Astrocyte of the hippocampus (primary cell): ENCODE results near the gene CLRN1.

Source experiments
- DNase-seq: peaks from one replicate; pipeline ENCODE4 v3.0.0; 2011; ENCODE audit warnings: low read depth, low spot score

Gene CLRN1

DNA sequence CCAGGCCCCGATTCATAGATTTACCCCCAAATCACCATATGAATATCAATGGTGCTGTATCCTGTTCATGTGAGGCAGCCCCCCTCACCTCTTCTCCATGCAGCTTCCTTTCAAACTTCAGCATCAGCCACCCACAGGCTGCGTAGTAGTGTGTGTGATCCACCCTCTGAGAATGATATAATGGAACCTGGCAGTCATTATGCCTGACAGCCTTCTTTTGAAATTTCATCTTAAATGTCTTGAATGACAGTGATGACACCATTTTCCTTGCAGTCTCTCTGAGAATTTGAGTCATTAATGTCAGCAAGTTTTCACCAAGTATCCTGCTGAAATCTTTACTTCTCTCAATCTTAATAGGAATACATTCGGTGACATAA is 3.5 kb upstream of the CLRN1 start:
- DNase-seq = no peak

DNA sequence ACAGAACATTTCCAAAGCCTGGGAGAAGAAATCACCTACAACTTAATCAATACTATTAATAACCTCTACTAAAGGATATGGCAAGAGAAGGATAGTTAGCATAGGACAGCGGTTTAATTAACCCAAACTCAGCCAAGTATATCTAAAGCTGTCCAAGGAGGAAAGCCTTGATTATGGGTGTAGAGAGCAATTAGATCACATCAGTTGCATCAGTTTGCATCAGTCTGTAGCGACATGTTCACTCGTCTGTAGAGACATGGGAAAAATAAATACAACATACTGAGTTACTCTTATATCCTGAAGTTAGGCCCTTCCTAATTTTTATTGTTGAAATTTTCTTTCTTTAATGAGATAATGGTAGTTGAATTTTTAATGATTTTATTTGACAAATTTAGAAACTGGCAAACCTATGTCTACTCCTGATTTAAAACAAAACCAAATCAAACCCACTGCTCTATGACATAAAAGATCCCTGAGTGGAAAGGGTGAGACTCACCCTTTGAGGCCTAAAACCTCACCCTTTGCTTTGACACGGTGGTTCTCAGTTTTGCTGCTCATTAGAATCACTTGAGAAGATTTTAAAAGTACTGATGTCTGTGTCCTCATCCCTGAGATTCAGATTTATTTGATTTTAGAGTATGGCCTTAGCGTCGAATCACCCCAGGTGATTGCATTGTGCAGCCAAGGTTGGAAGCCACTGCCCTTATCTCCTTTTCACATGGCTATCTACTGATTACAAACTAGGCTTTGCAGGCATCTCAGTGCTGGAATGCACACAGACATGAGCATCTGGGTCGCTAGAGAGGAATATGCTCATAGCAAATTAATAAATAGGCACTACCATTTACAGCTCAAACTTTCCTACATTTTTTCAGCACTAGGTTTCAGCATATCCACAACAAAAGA is 2.8 kb upstream of the CLRN1 start:
- DNase-seq = no peak

DNA sequence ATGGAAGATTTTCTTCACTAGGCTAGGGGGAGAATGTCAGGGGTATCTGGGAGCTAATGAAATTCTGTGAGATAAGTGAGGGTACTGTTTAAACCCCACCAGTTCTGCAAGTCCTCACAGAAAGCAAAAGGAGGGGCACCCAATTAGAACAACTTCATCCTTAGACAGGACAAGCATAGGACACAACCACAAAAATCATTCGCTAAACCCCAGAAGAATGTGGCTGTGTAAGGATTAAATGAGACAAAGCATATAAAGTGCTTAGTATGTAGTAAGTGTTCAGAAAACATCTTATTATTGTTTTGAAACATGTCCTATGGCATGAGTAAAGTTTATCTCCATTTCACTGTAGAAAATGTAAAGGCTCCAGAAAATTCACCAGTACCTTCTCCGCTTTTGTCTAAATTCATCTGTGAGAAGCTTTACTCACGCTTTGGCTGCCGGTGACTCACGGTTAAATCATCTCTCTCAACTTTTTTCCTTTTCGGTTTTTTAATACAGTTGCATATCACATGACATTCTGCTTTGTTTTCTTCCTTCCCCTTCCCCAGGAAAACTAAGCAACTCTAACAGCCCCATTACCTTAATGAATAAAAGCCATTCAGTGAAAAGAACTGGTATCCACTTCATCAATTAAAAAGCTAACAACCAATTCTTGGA is 1.7 kb downstream of the CLRN1 start:
- peak; percentile 88 for DNase-seq

DNA sequence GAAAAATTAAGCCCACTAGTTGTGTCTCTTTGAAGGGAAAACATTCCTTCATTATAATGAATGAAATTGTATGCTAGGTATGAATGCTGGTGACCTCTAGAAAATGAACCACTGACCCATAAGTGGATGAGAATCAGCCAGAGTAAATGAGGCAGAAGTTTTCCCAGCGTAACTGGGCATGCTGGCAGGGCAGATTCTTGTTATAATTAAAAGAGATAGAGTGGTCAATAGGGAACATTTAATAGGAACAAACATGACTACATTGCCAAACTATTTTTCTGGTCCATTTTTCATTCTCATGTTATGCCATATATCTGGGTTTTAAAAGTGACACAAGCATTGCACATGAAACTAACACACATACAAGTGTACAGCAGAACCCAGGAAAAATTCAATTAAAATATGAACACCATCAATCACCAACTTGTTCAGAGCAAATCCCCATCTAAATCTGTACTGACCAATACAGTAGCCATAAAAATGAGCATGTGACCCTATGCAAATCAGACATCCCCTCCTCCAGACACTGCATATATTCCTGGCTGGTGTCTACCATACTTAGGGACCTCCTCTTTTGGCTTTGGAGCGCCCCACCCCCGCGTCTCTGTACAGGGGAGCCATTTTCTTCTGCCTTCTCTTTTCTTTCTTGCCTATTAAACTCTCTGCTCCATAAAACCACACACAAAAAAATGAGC is 4.0 kb downstream of the CLRN1 start:
- DNase-seq = peak; percentile 53

DNA sequence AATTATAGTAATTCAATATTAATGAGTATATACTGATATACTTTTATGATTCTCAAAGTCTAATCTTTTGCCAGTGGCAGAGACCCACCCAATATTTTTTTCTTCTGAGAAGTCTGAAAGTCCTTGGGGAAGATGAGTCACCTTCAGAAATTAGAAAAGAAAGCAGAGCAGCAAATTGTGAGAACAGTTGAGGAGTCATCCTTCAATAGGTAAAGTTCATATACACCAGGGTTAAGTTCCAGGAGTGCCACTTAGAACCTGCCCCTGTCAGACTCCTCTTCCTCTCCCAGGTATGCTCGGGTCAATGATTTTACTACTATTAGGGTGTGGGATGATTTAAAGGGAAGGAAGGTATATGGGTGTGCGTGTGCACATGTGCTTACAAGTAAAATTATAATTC is 7.1 kb downstream of the CLRN1 start:
- DNase-seq = no peak

DNA sequence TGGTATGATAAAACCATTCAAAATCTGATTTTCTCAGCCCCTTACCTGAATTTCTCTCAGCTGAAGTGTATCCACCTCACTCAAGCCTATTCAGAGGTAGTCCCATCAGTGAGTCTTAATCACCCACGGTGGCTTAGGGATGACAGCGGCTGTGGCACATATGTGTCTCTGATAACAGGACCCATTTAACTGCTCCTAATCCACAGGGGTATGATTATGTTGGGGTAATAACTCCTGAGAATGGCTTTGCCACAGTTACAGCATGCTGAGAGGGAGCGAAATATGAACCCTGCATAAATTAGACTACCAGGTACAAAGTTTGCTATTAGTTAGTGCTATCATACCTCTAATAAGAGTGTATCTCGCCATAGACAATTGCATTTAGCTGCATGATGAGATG is 10.6 kb downstream of the CLRN1 start:
- DNase-seq = no peak

DNA sequence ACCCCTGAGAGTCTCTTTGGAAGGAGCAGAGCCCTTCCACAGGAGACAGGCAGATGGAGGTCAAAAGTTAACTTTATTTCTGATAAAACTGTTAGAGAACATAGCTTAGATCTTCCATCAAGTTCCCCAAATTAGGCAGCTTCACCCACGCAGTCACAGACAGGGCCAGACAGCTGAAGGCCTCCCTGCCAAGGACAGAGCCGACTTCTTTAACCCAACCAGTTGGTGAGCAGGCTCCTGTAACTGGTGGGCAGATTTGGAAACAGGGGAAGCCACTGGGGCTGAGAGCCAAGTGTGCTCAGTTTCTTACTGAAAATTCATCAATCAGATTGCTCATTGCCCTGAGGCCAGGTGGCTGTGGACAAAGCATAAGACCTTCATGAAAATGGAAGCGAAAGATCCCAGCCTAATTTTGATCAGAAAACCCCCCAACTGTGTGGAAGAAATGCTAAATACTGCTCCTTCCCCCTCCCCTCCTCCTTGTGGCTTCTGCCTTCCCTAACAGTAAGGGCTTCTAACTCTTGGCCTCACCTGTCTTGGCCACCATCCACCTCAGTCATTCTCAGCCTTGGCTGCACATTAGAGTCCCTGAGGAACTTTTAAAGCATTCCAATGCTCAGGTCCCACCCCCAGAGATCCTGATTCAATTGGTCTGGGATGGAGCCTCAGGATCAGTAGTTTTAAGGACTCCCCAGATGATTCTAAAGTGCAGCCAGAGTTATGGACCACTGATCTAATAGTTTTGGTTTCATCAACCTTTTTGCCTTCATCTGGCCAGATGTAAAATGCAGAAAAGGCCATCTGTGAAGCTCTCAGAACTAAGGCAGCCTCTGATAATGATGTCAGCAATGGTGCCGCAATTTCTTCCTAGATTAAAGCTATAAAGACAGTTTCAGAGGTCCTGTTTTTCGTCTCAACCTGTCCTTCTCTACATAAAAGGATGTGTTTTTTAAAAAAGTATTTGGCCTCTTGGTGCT is 11.5 kb downstream of the CLRN1 start:
- DNase-seq = no peak

DNA sequence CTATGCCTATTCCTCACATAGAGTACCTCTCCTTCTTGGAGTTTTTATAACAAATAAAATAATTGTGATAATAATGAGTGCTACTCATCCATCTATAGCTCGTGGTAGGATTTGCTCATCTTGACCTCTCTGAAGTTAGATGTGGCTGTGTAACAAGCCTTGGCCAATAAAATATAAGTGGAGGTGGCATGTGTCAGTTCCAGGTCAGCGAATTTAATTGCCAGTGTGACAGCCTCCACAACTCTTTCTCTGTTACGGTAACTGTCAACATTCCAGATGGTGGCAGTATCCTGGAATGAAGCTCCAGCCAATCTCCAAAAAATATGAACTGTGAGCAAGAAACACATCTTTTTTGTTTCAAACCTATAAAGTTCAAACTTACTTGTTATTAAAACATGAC is 13.8 kb downstream of the CLRN1 start:
- DNase-seq = no peak

DNA sequence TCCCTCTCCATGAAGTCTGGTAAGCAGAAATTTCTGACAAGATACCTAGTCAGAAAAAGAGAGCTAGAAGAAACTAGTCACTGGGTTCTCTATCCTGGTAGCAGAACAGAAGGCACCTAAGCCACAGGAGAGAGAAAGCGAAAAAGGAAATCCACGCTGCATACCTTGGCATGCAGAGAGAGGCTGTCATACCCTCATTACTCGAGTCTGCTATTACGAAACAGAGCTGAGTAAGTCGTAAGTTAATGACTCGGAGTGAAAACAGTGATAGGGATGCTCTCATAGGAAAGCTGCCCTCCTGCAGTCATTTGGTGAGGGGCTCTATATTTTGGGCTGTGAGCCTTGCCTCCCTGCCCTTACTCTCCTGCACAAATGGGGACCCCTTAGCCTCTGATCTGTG is 16.2 kb downstream of the CLRN1 start:
- DNase-seq = peak; percentile 67

DNA sequence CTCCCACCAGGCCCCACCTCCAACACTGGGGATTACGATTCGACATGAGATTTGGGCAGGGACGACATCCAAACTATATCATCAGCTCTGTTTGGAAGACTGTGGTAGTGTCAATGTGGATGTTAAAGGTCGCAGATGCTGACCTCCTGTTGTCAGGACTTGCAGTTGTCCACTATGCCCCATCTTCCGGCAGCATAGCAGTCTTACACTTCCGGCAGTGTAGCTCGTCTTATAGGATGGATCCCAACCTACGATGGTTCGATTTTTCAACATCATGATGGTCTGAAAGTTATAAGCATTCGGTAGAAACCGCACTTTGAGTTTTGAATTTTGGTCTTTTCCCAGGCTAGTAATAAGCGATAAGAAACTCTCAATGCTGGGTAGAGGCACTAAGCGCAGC is 20.6 kb downstream of the CLRN1 start:
- DNase-seq = no peak

DNA sequence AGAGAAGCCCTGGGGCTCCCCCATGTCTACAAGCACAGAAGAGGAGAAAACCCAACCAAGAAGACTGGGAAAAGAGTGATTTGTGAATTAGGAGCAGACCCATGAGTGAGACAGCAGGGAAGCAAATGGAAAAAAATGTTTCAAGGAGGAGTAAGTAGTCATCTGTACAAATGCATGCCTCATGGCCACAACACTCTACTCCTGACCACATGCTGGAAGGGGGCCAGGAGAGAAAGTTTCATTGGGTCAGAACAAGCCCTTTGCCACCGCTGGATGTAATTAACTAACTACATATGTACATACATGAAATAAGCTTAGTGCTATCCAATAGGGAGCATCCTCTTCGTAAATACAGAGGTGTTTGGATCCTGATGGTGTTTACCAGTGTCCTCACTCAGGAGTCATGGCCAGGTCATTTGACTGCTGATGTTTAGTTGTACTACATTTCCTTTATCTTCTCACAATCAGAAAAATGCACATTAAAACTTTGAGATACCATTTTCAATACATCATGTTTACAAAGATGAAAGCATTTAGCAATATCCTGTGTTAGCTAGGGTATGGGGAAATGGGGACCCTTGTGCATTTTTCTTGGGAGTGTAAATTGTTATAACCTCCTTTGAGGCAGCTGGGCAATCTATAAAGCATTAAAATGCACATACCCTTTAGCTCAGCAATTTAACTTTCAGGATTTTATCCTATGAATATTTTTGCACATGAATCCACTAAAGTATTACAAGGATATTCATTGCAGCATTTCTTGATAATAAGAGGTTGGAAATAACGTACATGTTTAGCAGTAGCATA is 27.1 kb downstream of the CLRN1 start:
- DNase-seq = peak; percentile 92

DNA sequence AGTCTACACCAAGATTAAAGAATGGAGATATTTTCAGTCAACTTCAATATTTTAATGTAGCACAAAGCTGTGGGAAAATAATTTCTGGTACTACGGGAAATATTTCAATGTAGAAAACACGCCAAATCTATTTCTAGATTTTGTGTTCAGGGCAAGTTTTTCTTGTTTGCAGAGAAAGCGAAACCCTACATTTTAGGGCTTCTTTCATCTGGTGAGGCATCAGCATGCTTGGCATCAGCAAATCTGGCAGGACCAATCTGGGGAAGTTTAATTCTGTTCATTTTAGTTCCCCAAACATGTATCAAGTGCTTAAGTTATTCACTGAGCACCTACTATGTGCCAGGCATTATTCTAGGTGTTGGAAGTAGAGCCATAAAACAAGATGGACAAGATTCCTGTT is 30.3 kb downstream of the CLRN1 start:
- no peak for DNase-seq

DNA sequence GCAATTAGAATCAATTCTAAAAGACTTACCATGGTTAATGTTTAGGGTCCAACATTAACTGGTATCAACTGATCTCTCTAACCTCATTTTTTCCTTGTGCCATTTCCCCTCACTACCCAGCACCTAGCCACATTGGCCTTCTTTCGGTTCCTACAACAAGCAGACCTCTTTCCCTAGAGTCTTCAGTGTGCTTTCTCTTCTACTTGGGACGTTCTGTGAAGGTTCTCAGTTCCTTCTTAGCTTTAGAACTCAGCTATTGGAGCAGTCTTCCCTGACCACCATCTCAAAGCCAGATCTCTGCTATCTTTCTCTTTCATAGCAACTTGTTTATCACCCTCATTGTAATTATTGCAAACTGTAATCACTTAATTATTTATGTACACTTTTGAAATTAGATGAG is 35.8 kb downstream of the CLRN1 start:
- no peak for DNase-seq

DNA sequence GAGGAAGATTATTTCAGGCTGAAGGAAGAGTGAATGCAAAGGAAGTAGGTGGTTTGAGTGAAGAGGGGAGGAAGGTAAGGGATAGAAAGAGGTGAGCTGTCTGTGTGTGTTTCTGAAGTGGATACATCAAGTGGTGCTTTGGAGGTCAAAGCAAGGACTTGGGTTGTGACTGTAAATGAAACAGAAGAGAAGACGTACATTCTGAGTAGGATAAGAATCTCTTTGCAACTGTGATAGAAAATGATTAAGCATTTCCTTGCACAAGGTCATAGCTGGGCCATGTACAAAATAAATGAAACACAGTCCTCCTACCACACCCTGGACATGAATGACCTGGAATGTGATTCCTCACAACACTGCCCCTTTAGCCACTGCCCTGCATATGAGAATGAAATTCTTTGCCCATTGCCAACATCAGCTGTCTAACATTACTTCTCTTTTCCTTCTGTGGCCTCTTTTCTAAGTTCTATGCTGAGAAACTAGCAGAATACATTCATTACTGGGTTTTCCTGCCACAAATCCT is 39.0 kb downstream of the CLRN1 start:
- DNase-seq = peak; percentile 18

DNA sequence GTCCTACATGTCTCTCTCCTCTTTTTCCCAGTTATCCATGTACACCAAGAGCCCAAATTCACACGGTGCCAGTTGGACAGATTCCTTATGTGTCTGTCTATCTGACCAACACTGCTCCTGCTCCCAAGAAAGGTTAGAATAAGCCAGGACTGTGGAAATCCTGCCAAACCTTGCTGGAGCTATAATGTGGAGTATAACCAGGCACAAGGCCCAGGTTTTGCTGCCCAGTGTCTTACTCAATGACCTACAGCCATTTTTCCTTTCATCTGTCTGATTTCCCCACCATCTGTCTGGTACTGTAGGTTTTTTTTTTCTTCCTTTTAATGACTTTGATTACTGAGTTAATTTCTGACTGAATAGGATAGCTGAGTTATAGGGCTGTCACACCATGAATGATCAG is 40.8 kb downstream of the CLRN1 start:
- DNase-seq = no peak

DNA sequence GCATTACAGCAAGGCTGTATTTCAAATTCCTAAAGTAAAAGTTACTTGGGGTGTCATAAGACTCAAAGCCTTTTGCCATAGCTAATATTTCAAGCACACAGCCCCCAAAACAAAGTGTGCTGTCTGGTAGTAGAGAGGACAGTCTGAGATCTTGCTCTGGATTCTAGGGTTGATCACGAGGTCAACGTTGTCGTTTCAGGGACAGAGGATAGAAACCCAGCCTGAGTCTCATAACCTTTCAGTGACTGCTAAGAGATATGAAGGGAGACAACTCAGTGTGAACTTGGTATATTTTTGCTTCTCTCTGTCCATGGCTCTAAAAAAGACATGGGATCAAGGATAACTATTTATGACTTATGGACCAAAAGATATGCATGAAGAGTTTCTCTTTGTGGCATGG is 41.7 kb downstream of the CLRN1 start:
- DNase-seq = no peak

DNA sequence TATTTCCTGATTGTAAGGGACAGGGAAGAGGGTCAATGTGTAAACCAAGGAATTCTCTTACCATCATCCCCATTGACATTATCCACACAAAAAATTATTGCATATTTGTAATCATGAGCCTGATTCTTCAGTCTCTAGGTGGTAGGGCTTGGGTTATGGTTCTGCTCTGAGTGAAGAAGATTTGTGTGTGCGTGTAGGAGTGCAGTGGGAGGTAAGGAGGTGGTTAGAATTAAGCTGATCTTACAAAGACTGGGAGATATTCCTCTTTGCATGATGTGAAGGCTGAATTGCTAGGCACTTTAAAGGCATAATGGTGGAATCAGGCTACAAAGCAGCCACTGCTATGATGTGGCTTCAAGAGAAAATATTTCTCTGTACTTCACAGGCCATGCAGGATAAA is 44.3 kb downstream of the CLRN1 start:
- no peak for DNase-seq

DNA sequence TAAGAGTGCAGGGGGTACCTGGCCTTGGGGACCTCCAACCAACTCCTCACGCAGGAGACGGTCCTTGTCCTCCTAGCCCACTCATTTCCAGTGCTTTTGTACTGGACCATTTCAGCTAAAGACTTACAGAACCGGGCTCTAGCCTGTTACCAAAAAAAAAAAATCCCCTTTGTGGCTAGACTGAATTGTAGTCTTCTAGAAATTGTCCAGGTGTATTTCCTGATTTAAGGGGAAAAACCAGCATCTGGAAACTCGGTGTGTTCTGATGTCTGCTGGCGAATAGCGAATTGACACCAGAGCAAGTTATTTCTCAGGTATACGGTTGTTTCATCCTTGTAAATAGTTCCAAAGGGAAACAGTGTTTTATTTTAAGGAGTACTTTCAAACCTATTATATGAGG is 46.2 kb downstream of the CLRN1 start:
- DNase-seq = no peak

DNA sequence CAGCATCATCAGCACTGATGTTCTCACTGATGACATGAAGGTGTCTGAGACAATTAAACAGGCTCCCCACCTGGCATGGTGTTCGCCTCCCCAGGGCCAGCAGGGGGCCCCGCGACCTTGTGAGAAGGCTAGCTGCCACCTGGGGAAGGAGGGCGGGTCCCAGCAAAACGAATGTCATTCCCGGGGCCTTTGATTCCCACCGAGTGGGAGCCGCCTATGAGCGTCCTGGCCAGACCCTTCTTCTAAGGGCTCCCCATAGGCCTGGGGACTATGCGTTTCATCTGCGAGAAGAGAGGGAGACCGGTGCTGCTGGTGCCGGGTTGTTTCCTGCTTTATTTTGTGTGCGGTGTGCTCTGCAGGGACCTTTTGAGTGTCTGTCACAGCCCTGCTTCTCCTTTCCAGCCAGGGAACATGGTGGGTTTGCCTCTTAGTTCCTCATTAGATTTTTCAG is 46.8 kb downstream of the CLRN1 start:
- peak; percentile 81 for DNase-seq

DNA sequence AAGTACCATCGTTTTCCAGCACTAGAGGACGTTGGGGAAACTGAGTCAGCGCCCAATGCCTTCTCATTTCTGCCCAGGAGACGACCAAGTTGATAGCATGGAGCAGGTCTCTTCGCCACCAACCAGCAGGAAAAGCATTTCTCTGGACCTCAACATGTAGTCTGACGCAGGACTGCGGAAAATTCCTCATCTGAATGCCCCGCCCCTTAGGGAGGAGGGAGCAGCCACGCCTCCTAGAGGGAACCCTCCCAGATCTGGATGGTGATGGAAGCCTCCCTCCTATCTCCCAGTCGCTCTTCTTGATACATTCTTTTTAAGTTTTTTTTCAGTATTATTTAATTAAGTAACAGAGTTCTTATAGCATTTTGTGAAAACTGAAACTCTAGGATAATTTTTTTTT is 49.9 kb downstream of the CLRN1 start:
- no peak for DNase-seq
